HEK293 (cell line): ENCODE measurements around the gene PNPLA5.
A peak's percentile ranks its signal among the peaks of the same experiment; 100 is the strongest.

ENCODE experiments used
- CTCF ChIA-PET: fragments of 350-600 bp; formaldehyde crosslinking; extraction: SDS; loops from one replicate; lab custom pipeline; 2021; ENCODE audit warnings: antibody characterized with exemption; lab: Yijun Ruan, JAX
- POLR2A ChIA-PET: fragments of 300-600 bp; formaldehyde crosslinking; extraction: SDS; loops from one replicate; lab custom pipeline; 2020; ENCODE audit warnings: antibody characterized with exemption, inconsistent platforms; lab: Yijun Ruan, JAX
- H3K27ac ChIP-seq: fragments of 200-500 bp; sonication (Bioruptor generic); 2 replicates; pipeline ENCODE4 v1.5.1; 2014; ENCODE audit warnings: low read depth, low read length, control low read depth, inconsistent platforms; ENCODE audit errors: extremely low read depth
- H3K36me3 ChIP-seq, 2 experiments: fragments of 200-500 bp in 1 of 2; sonication (Bioruptor generic) in 1 of 2; 1 replicate in 1 of 2; 2 replicates in 1 of 2; pipeline ENCODE4 v1.5.1; 2014 to 2017; ENCODE audit warnings: inconsistent platforms in 2 of 2, low read length in 2 of 2; ENCODE audit not compliant: control insufficient read depth in 2 of 2, insufficient read depth in 1 of 2
- H3K4me1 ChIP-seq: fragments of 200-500 bp; sonication (Bioruptor generic); 2 replicates; pipeline ENCODE4 v1.5.1; 2014; ENCODE audit warnings: mild to moderate bottlenecking, low read length, inconsistent platforms; ENCODE audit not compliant: control insufficient read depth, insufficient read depth
- H3K4me3 ChIP-seq: 2 replicates; pipeline ENCODE4 v1.5.1; 2011; ENCODE audit warnings: low read depth, mild to moderate bottlenecking, control low read depth, low read length, moderate library complexity
- H3K9me3 ChIP-seq: fragments of 200-500 bp; sonication (Bioruptor generic); 2 replicates; pipeline ENCODE4 v1.5.1; 2014; ENCODE audit warnings: low read depth, low read length, inconsistent platforms; ENCODE audit not compliant: control insufficient read depth, insufficient read depth
- HOXA7 ChIP-seq: sonication (generic); formaldehyde crosslinking; IDR thresholded peaks from 2 replicates; pipeline ENCODE4 v1.8.1; 2022; ENCODE audit warnings: missing genetic modification reagents, borderline replicate concordance
- HOXC10 ChIP-seq: sonication (generic); formaldehyde crosslinking; IDR thresholded peaks from 2 replicates; pipeline ENCODE4 v1.8.1; 2023; ENCODE audit warnings: mild to moderate bottlenecking, missing genetic modification reagents
- HOXD13 ChIP-seq: sonication (generic); formaldehyde crosslinking; IDR thresholded peaks from 2 replicates; pipeline ENCODE4 v1.8.0; 2022; ENCODE audit warnings: missing genetic modification reagents, borderline replicate concordance
- IKZF3 ChIP-seq: fragments of 450-650 bp; IDR thresholded peaks from 2 replicates; pipeline ENCODE4 v1.5.0; 2018; ENCODE audit warnings: missing biosample characterization, mild to moderate bottlenecking, missing genetic modification characterization, moderate library complexity
- SCRT2 ChIP-seq: fragments of 450-650 bp; formaldehyde crosslinking; IDR thresholded peaks from 2 replicates; pipeline ENCODE4 v1.5.1; 2016; ENCODE audit warnings: missing biosample characterization, missing genetic modification characterization
- ZIC2 ChIP-seq: fragments of 450-650 bp; formaldehyde crosslinking; IDR thresholded peaks from 2 replicates; pipeline ENCODE4 v1.5.1; 2016; ENCODE audit warnings: missing biosample characterization, missing genetic modification characterization
- ZNF138 ChIP-seq: fragments of 450-650 bp; formaldehyde crosslinking; IDR thresholded peaks from 2 replicates; pipeline ENCODE4 v1.5.1; 2016; ENCODE audit warnings: missing biosample characterization, missing genetic modification characterization, borderline replicate concordance
- ZNF202 ChIP-seq: fragments of 450-650 bp; formaldehyde crosslinking; IDR thresholded peaks from 2 replicates; pipeline ENCODE4 v1.5.1; 2016; ENCODE audit warnings: missing biosample characterization, missing genetic modification characterization, borderline replicate concordance
- ZNF221 ChIP-seq: fragments of 450-650 bp; formaldehyde crosslinking; IDR thresholded peaks from 2 replicates; pipeline ENCODE4 v1.5.1; 2017; ENCODE audit warnings: missing biosample characterization, missing genetic modification characterization, borderline replicate concordance
- ZNF239 ChIP-seq: fragments of 450-650 bp; formaldehyde crosslinking; IDR thresholded peaks from 2 replicates; pipeline ENCODE4 v1.5.1; 2016; ENCODE audit warnings: missing biosample characterization, missing genetic modification characterization
- ZNF266 ChIP-seq: fragments of 450-650 bp; formaldehyde crosslinking; IDR thresholded peaks from 2 replicates; pipeline ENCODE4 v1.5.1; 2016; ENCODE audit warnings: missing biosample characterization, missing genetic modification characterization, low read depth
- ZNF341 ChIP-seq: fragments of 450-650 bp; formaldehyde crosslinking; IDR thresholded peaks from 2 replicates; pipeline ENCODE4; 2016; ENCODE audit warnings: low read depth, missing biosample characterization, missing genetic modification characterization
- ZNF416 ChIP-seq: fragments of 450-650 bp; formaldehyde crosslinking; IDR thresholded peaks from 2 replicates; pipeline ENCODE4 v1.5.1; 2016; ENCODE audit warnings: missing biosample characterization, missing genetic modification characterization
- ZNF544 ChIP-seq: fragments of 450-650 bp; formaldehyde crosslinking; IDR thresholded peaks from 2 replicates; pipeline ENCODE4 v1.5.0; 2017; ENCODE audit warnings: missing biosample characterization, missing genetic modification characterization
- ZNF560 ChIP-seq: fragments of 450-650 bp; formaldehyde crosslinking; IDR thresholded peaks from 2 replicates; pipeline ENCODE4 v1.5.1; 2017; ENCODE audit warnings: missing biosample characterization, missing genetic modification characterization, borderline replicate concordance
- ZNF600 ChIP-seq: fragments of 450-650 bp; formaldehyde crosslinking; IDR thresholded peaks from 2 replicates; pipeline ENCODE4 v1.5.1; 2016; ENCODE audit warnings: missing biosample characterization, missing genetic modification characterization
- ZNF658 ChIP-seq: fragments of 450-650 bp; formaldehyde crosslinking; IDR thresholded peaks from 2 replicates; pipeline ENCODE4; 2016; ENCODE audit warnings: missing biosample characterization, missing genetic modification characterization
- ZNF777 ChIP-seq: fragments of 450-650 bp; formaldehyde crosslinking; IDR thresholded peaks from 2 replicates; pipeline ENCODE4 v1.5.1; 2017; ENCODE audit warnings: missing biosample characterization, missing genetic modification characterization, borderline replicate concordance
- ZNF792 ChIP-seq: fragments of 450-650 bp; formaldehyde crosslinking; IDR thresholded peaks from 2 replicates; pipeline ENCODE4 v1.5.1; 2016; ENCODE audit warnings: missing biosample characterization, missing genetic modification characterization
- ZNF837 ChIP-seq: fragments of 450-650 bp; formaldehyde crosslinking; IDR thresholded peaks from 2 replicates; pipeline ENCODE4 v1.5.1; 2016; ENCODE audit warnings: missing biosample characterization, missing genetic modification characterization
- TF ChIP-seq, protein P1 (sequence below): fragments of 450-650 bp; formaldehyde crosslinking; IDR thresholded peaks from 2 replicates; pipeline ENCODE4 v1.5.1; 2017; ENCODE audit warnings: missing biosample characterization, mild to moderate bottlenecking, missing genetic modification characterization, moderate library complexity
- TF ChIP-seq, protein P2 (sequence below): fragments of 450-650 bp; formaldehyde crosslinking; IDR thresholded peaks from 2 replicates; pipeline ENCODE4 v1.5.1; 2016; ENCODE audit warnings: missing biosample characterization, missing genetic modification characterization
- TF ChIP-seq, protein P3 (sequence below): fragments of 450-650 bp; formaldehyde crosslinking; IDR thresholded peaks from 2 replicates; pipeline ENCODE4 v1.5.1; 2016; ENCODE audit warnings: missing biosample characterization, missing genetic modification characterization
- TF ChIP-seq, protein P4 (sequence below): fragments of 450-650 bp; formaldehyde crosslinking; conservative IDR thresholded peaks from 2 replicates; pipeline ENCODE4 v1.5.1; 2016; ENCODE audit warnings: low read depth, missing biosample characterization, missing genetic modification characterization

Gene PNPLA5

DNA sequence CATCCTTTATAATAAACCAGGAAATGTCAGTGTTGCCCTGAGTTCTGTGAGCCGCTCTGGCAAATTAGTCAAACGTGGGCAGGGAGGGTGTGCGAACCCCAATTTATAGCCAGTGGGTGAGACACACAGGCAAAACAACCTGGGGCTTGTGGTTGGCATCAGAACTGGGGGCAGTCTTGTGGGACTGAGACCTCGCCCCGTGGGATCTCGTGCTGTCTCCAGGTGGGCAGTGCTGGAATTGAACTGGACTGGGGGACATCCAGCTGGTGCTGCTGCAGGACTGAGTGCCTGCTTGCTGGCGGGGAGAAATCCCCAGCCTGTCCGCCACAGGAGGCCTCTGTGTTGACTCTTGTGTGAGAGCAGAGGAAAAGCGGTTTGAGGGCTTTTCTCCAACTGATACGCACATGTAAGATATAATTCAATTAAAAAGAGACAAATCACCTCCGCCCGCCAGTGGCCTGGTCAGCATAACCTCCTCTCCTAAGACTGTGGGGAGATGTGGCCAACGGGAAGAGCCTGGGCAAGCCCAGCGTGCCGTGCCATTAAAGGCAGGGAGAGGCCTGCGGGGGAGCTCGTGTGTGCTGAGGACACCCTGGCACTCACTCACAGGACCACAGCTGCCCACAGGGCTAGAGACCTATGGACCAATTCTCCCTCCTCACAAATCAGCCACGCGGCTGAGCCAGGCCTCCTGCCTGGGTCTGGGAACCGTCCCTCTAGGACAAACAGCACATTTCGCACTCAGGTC is 47.9 kb downstream of the PNPLA5 start:
- CTCF ChIA-PET = interaction anchor here (1.1 to 1.4 kb wide), 2 partner anchors 39 to 41 kb away, joined by 3 read pairs; no protein-coding TSS in a partner anchor
- H3K27ac ChIP-seq = no peak overlapping the region
- H3K4me3 ChIP-seq = no peak overlapping the region
- no peaks in the 10 kb centered on the region for H3K4me1 ChIP-seq
- H3K36me3 ChIP-seq = peaks cover 0 to under 1% of the 10 kb centered on the region in 2 experiments; a peak in 1 of 3 replicates
- TF ChIP-seq, protein P1, sequence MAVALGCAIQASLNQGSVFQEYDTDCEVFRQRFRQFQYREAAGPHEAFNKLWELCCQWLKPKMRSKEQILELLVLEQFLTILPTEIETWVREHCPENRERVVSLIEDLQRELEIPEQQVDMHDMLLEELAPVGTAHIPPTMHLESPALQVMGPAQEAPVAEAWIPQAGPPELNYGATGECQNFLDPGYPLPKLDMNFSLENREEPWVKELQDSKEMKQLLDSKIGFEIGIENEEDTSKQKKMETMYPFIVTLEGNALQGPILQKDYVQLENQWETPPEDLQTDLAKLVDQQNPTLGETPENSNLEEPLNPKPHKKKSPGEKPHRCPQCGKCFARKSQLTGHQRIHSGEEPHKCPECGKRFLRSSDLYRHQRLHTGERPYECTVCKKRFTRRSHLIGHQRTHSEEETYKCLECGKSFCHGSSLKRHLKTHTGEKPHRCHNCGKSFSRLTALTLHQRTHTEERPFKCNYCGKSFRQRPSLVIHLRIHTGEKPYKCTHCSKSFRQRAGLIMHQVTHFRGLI (tag by site-specific recombination) = 0 out of 2 replicates have a peak, but pooled peaks have one; percentile 50
- peak; percentile 13; the same call in 1 of the 2 replicates for TF ChIP-seq ZIC2
- TF ChIP-seq ZNF837 (tag by site-specific recombination) = no peak
- TF ChIP-seq ZNF341 (tag by site-specific recombination) = 0 out of 2 replicates have a peak, but pooled peaks have one; percentile 18
- TF ChIP-seq, protein P2, sequence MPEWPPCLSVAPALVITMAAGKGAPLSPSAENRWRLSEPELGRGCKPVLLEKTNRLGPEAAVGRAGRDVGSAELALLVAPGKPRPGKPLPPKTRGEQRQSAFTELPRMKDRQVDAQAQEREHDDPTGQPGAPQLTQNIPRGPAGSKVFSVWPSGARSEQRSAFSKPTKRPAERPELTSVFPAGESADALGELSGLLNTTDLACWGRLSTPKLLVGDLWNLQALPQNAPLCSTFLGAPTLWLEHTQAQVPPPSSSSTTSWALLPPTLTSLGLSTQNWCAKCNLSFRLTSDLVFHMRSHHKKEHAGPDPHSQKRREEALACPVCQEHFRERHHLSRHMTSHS (tag by site-specific recombination) = no peak
- no peak for TF ChIP-seq SCRT2 (tag by site-specific recombination)
- no peaks in the 10 kb centered on the region for H3K9me3 ChIP-seq
- POLR2A ChIA-PET = no interaction called here

DNA sequence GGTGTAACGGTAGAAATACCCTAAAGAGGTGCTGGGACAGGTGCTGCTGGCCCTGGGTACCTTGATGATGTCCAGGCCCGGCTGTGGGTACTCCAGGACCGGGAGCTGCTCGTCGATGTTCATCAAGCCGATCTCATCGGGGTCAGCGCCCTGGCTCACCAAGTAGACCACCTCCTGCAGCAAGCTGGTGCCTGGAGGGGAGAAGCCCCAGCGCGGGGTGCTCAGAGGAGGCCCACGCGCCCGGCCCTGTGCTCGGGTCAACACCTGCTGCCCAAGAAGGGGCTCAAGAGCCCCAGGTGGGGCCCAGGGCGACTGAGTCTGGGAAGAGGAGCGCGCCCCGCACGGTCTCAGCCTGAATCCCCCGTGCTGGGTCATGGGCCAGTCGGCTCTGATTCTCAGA is 50.1 kb downstream of the PNPLA5 start:
- H3K4me3 ChIP-seq = no peak overlapping the region
- H3K36me3 ChIP-seq = peaks cover 0 to 23% of the 10 kb centered on the region in 2 experiments; a peak in 1 of 3 replicates
- H3K27ac ChIP-seq = no peak overlapping the region
- CTCF ChIA-PET = no interaction called here
- H3K4me1 ChIP-seq = no peaks in the 10 kb centered on the region
- no peaks in the 10 kb centered on the region for H3K9me3 ChIP-seq
- POLR2A ChIA-PET = interaction anchor here (1.0 kb wide), 1 partner anchor 30 kb away, joined by 3 read pairs; the partner anchor contains the start of gene EFCAB6
- TF ChIP-seq, protein P3, sequence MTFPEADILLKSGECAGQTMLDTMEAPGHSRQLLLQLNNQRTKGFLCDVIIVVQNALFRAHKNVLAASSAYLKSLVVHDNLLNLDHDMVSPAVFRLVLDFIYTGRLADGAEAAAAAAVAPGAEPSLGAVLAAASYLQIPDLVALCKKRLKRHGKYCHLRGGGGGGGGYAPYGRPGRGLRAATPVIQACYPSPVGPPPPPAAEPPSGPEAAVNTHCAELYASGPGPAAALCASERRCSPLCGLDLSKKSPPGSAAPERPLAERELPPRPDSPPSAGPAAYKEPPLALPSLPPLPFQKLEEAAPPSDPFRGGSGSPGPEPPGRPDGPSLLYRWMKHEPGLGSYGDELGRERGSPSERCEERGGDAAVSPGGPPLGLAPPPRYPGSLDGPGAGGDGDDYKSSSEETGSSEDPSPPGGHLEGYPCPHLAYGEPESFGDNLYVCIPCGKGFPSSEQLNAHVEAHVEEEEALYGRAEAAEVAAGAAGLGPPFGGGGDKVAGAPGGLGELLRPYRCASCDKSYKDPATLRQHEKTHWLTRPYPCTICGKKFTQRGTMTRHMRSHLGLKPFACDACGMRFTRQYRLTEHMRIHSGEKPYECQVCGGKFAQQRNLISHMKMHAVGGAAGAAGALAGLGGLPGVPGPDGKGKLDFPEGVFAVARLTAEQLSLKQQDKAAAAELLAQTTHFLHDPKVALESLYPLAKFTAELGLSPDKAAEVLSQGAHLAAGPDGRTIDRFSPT (tag by site-specific recombination) = no peak
- TF ChIP-seq ZNF416 (tag by site-specific recombination) (no peak), ZNF658 (no peak), HOXA7 (no peak), ZNF239 (tag by site-specific recombination) (no peak), ZNF544 (tag by site-specific recombination) (no peak), HOXC10 (no peak), ZNF600 (tag by site-specific recombination) (no peak), HOXD13 (CRISPR knock-in tag) (no peak), IKZF3 (no peak), ZNF266 (tag by site-specific recombination) (no peak), ZNF777 (no peak), ZNF560 (tag by site-specific recombination) (no peak), ZNF221 (tag by site-specific recombination) (no peak), ZNF202 (tag by site-specific recombination) (no peak), ZNF138 (tag by site-specific recombination) (no peak), ZNF792 (no peak)
- TF ChIP-seq, protein P4, sequence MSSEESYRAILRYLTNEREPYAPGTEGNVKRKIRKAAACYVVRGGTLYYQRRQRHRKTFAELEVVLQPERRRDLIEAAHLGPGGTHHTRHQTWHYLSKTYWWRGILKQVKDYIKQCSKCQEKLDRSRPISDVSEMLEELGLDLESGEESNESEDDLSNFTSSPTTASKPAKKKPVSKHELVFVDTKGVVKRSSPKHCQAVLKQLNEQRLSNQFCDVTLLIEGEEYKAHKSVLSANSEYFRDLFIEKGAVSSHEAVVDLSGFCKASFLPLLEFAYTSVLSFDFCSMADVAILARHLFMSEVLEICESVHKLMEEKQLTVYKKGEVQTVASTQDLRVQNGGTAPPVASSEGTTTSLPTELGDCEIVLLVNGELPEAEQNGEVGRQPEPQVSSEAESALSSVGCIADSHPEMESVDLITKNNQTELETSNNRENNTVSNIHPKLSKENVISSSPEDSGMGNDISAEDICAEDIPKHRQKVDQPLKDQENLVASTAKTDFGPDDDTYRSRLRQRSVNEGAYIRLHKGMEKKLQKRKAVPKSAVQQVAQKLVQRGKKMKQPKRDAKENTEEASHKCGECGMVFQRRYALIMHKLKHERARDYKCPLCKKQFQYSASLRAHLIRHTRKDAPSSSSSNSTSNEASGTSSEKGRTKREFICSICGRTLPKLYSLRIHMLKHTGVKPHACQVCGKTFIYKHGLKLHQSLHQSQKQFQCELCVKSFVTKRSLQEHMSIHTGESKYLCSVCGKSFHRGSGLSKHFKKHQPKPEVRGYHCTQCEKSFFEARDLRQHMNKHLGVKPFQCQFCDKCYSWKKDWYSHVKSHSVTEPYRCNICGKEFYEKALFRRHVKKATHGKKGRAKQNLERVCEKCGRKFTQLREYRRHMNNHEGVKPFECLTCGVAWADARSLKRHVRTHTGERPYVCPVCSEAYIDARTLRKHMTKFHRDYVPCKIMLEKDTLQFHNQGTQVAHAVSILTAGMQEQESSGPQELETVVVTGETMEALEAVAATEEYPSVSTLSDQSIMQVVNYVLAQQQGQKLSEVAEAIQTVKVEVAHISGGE (tag by site-specific recombination) = no peak
